Activated T-cell treated with anti-CD3 and anti-CD28 coated beads for 1 hour (primary cell): Measurements from ENCODE around the gene MYH16.
"Not testable (repeated sequence)": the region's sequence is repeated elsewhere in the genome, so short reads cannot be mapped to it uniquely, and the experiment has no call there.

Source experiments
- DNase-seq: peaks from one replicate; pipeline ENCODE4 v3.0.0-alpha.2; 2020; ENCODE audit warnings: low read depth

The MYH16 gene

GRCh38 chr7:99305473-99306260 lies 33.0 kb downstream of the MYH16 start:
- DNase-seq: no peak

GRCh38 chr7:99308461-99309074 lies 35.9 kb downstream of the MYH16 start:
- no peak for DNase-seq

GRCh38 chr7:99309111-99309510 lies 36.5 kb downstream of the MYH16 start:
- DNase-seq: no peak

- no peak for DNase-seq
Observed at GRCh38 chr7:99310004-99310403, 37.4 kb downstream of the MYH16 start.

- no peak for DNase-seq
Observed at GRCh38 chr7:99311702-99312101, 39.1 kb downstream of the MYH16 start.

- DNase-seq: peak; percentile 74
Observed at GRCh38 chr7:99312316-99313203, 39.9 kb downstream of the MYH16 start.

- DNase-seq: no peak
Observed at GRCh38 chr7:99313204-99313573, 40.5 kb downstream of the MYH16 start.

- DNase-seq: no peak
Observed at GRCh38 chr7:99314504-99314903, 41.9 kb downstream of the MYH16 start.

GRCh38 chr7:99320371-99320770 lies 47.7 kb downstream of the MYH16 start:
- DNase-seq: no peak

- DNase-seq: not testable (repeated sequence)
Observed at GRCh38 chr7:99322659-99323058, 50.0 kb downstream of the MYH16 start.

GRCh38 chr7:99324559-99324958 lies 51.9 kb downstream of the MYH16 start:
- DNase-seq: no peak

GRCh38 chr7:99325001-99325493 lies 52.4 kb downstream of the MYH16 start:
- DNase-seq: no peak

- peak; percentile 92 for DNase-seq
Observed at GRCh38 chr7:99325592-99326407, 53.2 kb downstream of the MYH16 start, which contains the start of gene ARPC1A. ARPC1A (plus strand) TSS chr7:99325898; CDS start chr7:99333354, 7,456 bp downstream.

- no peak for DNase-seq
Observed at GRCh38 chr7:99326408-99326782, 53.8 kb downstream of the MYH16 start.

- not testable (repeated sequence) for DNase-seq
Observed at GRCh38 chr7:99330314-99330961, 57.8 kb downstream of the MYH16 start.

- no peak for DNase-seq
Observed at GRCh38 chr7:99331002-99331401, 58.4 kb downstream of the MYH16 start.

GRCh38 chr7:99339595-99339994 lies 67.0 kb downstream of the MYH16 start:
- DNase-seq: no peak

GRCh38 chr7:99340659-99341058 lies 68.0 kb downstream of the MYH16 start:
- DNase-seq: no peak

GRCh38 chr7:99344061-99344647 lies 71.5 kb downstream of the MYH16 start:
- DNase-seq: no peak

GRCh38 chr7:99350641-99351040 lies 78.0 kb downstream of the MYH16 start:
- DNase-seq: not testable (repeated sequence)

GRCh38 chr7:99352247-99352646 lies 79.6 kb downstream of the MYH16 start:
- DNase-seq: no peak
